ENCODE data around the gene SMPD3.
A peak's percentile ranks its signal among the peaks of the same experiment; 100 is the strongest.

SMPD3 gene

GRCh38 chr16:68367440-68367839, 80.9 kb downstream of the SMPD3 start:
- no peak for DNase-seq

GRCh38 chr16:68367030-68367429, 81.3 kb downstream of the SMPD3 start:
- DNase-seq, result peak; percentile 40 to 56

- no peak for DNase-seq
Observed at GRCh38 chr16:68366062-68366461, 82.2 kb downstream of the SMPD3 start.

GRCh38 chr16:68365167-68365817, 83.0 kb downstream of the SMPD3 start:
- DNase-seq, result peak; percentile 29 to 45

- DNase-seq, result peak in 1 of 2 donors; percentile 75
Observed at GRCh38 chr16:68364561-68364998, 83.7 kb downstream of the SMPD3 start.

- peak; percentile 65 to 70 for DNase-seq
Observed at GRCh38 chr16:68363658-68364521, 84.4 kb downstream of the SMPD3 start.

GRCh38 chr16:68362947-68363657, 85.2 kb downstream of the SMPD3 start:
- no peak for DNase-seq

- no peak for DNase-seq
Observed at GRCh38 chr16:68362262-68362913, 85.9 kb downstream of the SMPD3 start.

- DNase-seq, result no peak
Observed at GRCh38 chr16:68361485-68361884, 86.8 kb downstream of the SMPD3 start.

- no peak for DNase-seq
Observed at GRCh38 chr16:68360956-68361355, 87.4 kb downstream of the SMPD3 start.

- DNase-seq, result no peak
Observed at GRCh38 chr16:68360547-68360946, 87.8 kb downstream of the SMPD3 start.

- no peak for DNase-seq
Observed at GRCh38 chr16:68359398-68360191, 88.7 kb downstream of the SMPD3 start.

- no peak for DNase-seq
Observed at GRCh38 chr16:68358951-68359350, 89.4 kb downstream of the SMPD3 start.

GRCh38 chr16:68357923-68358322, 90.4 kb downstream of the SMPD3 start:
- DNase-seq, result no peak

GRCh38 chr16:68357521-68357922, 90.8 kb downstream of the SMPD3 start:
- no peak for DNase-seq

- DNase-seq, result no peak
Observed at GRCh38 chr16:68356919-68357286, 91.4 kb downstream of the SMPD3 start.

- no peak for DNase-seq
Observed at GRCh38 chr16:68356249-68356918, 91.9 kb downstream of the SMPD3 start.

- DNase-seq, result no peak
Observed at GRCh38 chr16:68355447-68356248, 92.7 kb downstream of the SMPD3 start.

GRCh38 chr16:68354816-68355215, 93.5 kb downstream of the SMPD3 start:
- no peak for DNase-seq

- no peak for DNase-seq
Observed at GRCh38 chr16:68353366-68353765, 94.9 kb downstream of the SMPD3 start.

GRCh38 chr16:68351991-68352431, 96.3 kb downstream of the SMPD3 start:
- DNase-seq, result no peak

Data from inflammatory macrophage treated with lipopolysaccharide for 1 hour (primary cell).